HCT116 (cell line): ENCODE data around the gene FNDC7. TPM values are rescaled to one million over a fixed set of nuclear protein-coding genes. Genes with fewer than 3 reads are reported as not detected.

Experiments used
- ATAC-seq: fragments of 200-7000 bp; cut with Tn5 transposase; 2 replicates; pipeline ENCODE4 v1.9.1; 2020; ENCODE audit warnings: mild to moderate bottlenecking, moderate library complexity
- BruUV-seq: library from RNA; stranded (reverse); fragments of 400-500 nt; replicated peaks from 2 replicates; lab custom pipeline; 2021; lab: Mats Ljungman, UMichigan
- CTCF ChIA-PET: fragments of 300-600 bp; sonication (Branson Sonifier 250); formaldehyde crosslinking; loops from one replicate; lab custom pipeline; 2021; ENCODE audit warnings: antibody characterized with exemption; lab: Charles Lee
- POLR2A ChIA-PET: fragments of 300-600, 350-600 bp; sonication (Branson Sonifier 250); formaldehyde crosslinking; loops from one replicate; lab custom pipeline; 2021; ENCODE audit warnings: antibody characterized with exemption; lab: Charles Lee
- RAD21 ChIA-PET, 2 experiments: fragments of 300-600 bp; sonication (Branson Sonifier 250); formaldehyde crosslinking; loops; one replicate each; lab custom pipeline; 2023; ENCODE audit warnings: low total read pairs in 2 of 2; ENCODE audit not compliant: uncharacterized antibody in 2 of 2, unreplicated experiment in 2 of 2, low non-redundant PET in 1 of 2; lab: Charles Lee
- DNase-seq: peaks from one replicate; pipeline ENCODE4 v3.0.0-alpha.2; 2010; ENCODE audit warnings: low read depth, low spot score
- H2AFZ ChIP-seq: fragments of 200-600 bp; shearing (Covaris generic), sonication (generic); 2 replicates; pipeline ENCODE4 v1.6.1; 2017; ENCODE audit warnings: low read depth, mixed run types, mixed read lengths, antibody characterized with exemption, low read length; ENCODE audit not compliant: poor library complexity, severe bottlenecking
- H3K27ac ChIP-seq: 2 replicates; pipeline ENCODE4 v1.5.1; 2012; ENCODE audit warnings: low read depth, low read length
- H3K27me3 ChIP-seq: fragments of 200-600 bp; sonication (generic); 2 replicates; pipeline ENCODE4 v1.6.1; 2016; ENCODE audit warnings: mixed run types, low read length, mixed read lengths; ENCODE audit not compliant: insufficient read depth
- H3K36me3 ChIP-seq, 2 experiments: fragments of 200-500 bp in 1 of 2; fragments of 200-600 bp in 1 of 2; sonication (Bioruptor generic) in 1 of 2; sonication (generic) in 1 of 2; 2 replicates each; pipeline versions ENCODE4 v1.5.1 to v1.6.1; 2014 to 2016; ENCODE audit warnings: low read length in 2 of 2, inconsistent platforms in 1 of 2, mixed read lengths in 1 of 2, mixed run types in 1 of 2; ENCODE audit not compliant: insufficient read depth in 2 of 2, control insufficient read depth in 1 of 2
- H3K4me1 ChIP-seq, 2 experiments: fragments of 200-600 bp in 1 of 2; sonication (generic) in 1 of 2; 2 replicates each; pipeline versions ENCODE4 v1.5.1 to v1.6.1; 2012 to 2017; ENCODE audit warnings: low read length in 2 of 2, inconsistent platforms in 1 of 2, mild to moderate bottlenecking in 1 of 2, mixed read lengths in 1 of 2, mixed run types in 1 of 2, moderate library complexity in 1 of 2; ENCODE audit not compliant: insufficient read depth in 2 of 2, control insufficient read depth in 1 of 2
- H3K4me2 ChIP-seq: fragments of 200-600 bp; sonication (generic); 2 replicates; pipeline ENCODE4 v1.6.1; 2017; ENCODE audit warnings: mixed run types, low read length, mixed read lengths
- H3K4me3 ChIP-seq, 2 experiments: fragments of 200-600 bp in 1 of 2; sonication (generic) in 1 of 2; replicated peaks in 1 of 2; 2 replicates each; pipeline ENCODE4 v1.5.1; 2011 to 2016; ENCODE audit warnings: low read length in 2 of 2, control low read depth in 1 of 2, low read depth in 1 of 2, mild to moderate bottlenecking in 1 of 2, mixed read lengths in 1 of 2, mixed run types in 1 of 2
- H3K79me2 ChIP-seq: fragments of 200-600 bp; sonication (generic); 2 replicates; pipeline ENCODE4 v1.6.1; 2017; ENCODE audit warnings: mild to moderate bottlenecking, mixed run types, low read length, moderate library complexity, mixed read lengths; ENCODE audit not compliant: insufficient read depth
- H3K9ac ChIP-seq: fragments of 200-600 bp; sonication (generic); 2 replicates; pipeline ENCODE4 v1.6.1; 2016; ENCODE audit warnings: low read length, mixed read lengths
- H3K9me2 ChIP-seq: fragments of 200-600 bp; sonication (generic), shearing (Covaris generic); 2 replicates; pipeline ENCODE4 v1.6.1; 2017; ENCODE audit warnings: mixed run types, mild to moderate bottlenecking, moderate library complexity; ENCODE audit not compliant: insufficient read depth
- H3K9me3 ChIP-seq, 2 experiments: fragments of 200-500 bp in 1 of 2; fragments of 200-600 bp in 1 of 2; sonication (Bioruptor generic) in 1 of 2; sonication (generic) in 1 of 2; 2 replicates each; pipeline ENCODE4 v1.6.1; 2014 to 2017; ENCODE audit warnings: low read length in 2 of 2, mixed read lengths in 2 of 2, inconsistent platforms in 1 of 2, low read depth in 1 of 2, mild to moderate bottlenecking in 1 of 2, mixed run types in 1 of 2, moderate library complexity in 1 of 2; ENCODE audit not compliant: control insufficient read depth in 1 of 2, insufficient read depth in 1 of 2
- H4K20me1 ChIP-seq: fragments of 200-600 bp; sonication (generic), shearing (Covaris generic); 2 replicates; pipeline ENCODE4 v1.6.1; 2017; ENCODE audit warnings: mixed run types, mild to moderate bottlenecking, moderate library complexity; ENCODE audit not compliant: insufficient read depth
- CEBPB ChIP-seq: IDR thresholded peaks from 2 replicates; pipeline ENCODE4 v1.6.1; 2012; ENCODE audit warnings: low read depth
- EGR1 ChIP-seq: IDR thresholded peaks from 2 replicates; pipeline ENCODE4 v1.6.1; 2012; ENCODE audit warnings: low read depth
- EZH2 ChIP-seq: fragments of 200-600 bp; sonication (generic); IDR thresholded peaks from 2 replicates; pipeline ENCODE4 v1.6.1; 2017; ENCODE audit warnings: antibody characterized with exemption, mixed run types
- JUND ChIP-seq: IDR thresholded peaks from 2 replicates; pipeline ENCODE4 v1.6.1; 2012
- SP1 ChIP-seq: IDR thresholded peaks from 2 replicates; pipeline ENCODE4 v1.6.1; 2012; ENCODE audit warnings: low read depth
- SRF ChIP-seq: IDR thresholded peaks from 2 replicates; pipeline ENCODE4 v1.6.1; 2012; ENCODE audit warnings: low read depth
- intact Hi-C: fragments of 100-400 bp; cut with micrococcal nuclease; formaldehyde crosslinking; loops from 2 replicates; pipeline ENCODE4 v1.10.0; 2022
- total RNA-seq: library from RNA; stranded (reverse); gene quantifications from one replicate; pipeline ENCODE4 v1.2.1, GENCODE V29; 2021; ENCODE audit not compliant: unreplicated experiment
- TF ChIP-seq, protein P1 (sequence below): IDR thresholded peaks from 2 replicates; pipeline ENCODE4 v1.6.1; 2012; ENCODE audit warnings: low read depth
- TF ChIP-seq, protein P2 (sequence below): IDR thresholded peaks from 2 replicates; pipeline ENCODE4 v1.6.1; 2012
- TF ChIP-seq, protein P3 (sequence below), 3 experiments: fragments of 200-600 bp in 1 of 3; sonication (generic) in 1 of 3; IDR thresholded peaks in 2 of 3; conservative IDR thresholded peaks in 1 of 3; 2 replicates each; pipeline ENCODE4 v1.5.1; 2012 to 2017; ENCODE audit warnings: low read depth in 2 of 3, low read length in 2 of 3, antibody characterized with exemption in 1 of 3, borderline replicate concordance in 1 of 3, control low read depth in 1 of 3, mild to moderate bottlenecking in 1 of 3, mixed read lengths in 1 of 3, mixed run types in 1 of 3, moderate library complexity in 1 of 3; ENCODE audit not compliant: insufficient read depth in 1 of 3

The FNDC7 gene
- total RNA-seq, 1 experiment from 2014 or later = 0.10 TPM

DNA sequence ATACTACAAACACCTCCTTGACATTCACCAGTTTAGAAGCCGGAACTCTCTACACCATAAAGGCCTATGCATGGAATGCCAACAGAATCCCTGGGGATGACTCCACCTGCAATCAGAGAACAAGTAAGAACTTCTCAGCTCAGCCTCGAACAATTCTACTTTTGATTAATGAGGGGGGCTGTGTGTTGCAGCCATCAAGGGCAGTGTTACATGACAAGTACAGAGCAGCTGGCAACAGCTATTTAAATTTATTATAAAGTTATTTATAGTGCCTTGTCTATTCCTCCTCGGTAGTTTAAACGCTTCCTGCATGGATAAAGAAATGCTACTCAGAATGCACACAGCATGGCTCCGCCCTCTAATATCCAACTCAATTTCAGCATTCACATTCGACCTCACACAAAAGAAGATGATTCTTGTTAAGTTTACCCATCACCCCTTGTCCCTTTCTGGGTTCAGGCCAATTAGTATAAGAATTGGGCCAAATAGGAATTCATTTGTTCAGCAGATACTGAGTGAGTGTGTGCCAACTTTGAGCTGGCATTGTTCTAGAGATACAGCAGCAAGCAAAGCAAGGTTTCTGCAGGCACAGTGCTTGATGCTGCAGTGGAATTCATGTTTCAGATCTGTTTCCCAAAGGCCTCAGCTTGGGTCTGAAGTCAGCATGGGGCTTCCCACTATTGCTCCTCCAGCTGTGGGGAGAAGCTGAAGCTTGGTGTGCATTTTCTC lies 6.4 kb downstream of the FNDC7 start:
- peak overlapping the region; percentile 75 for H3K4me2 ChIP-seq
- no peak overlapping the region for H3K4me3 ChIP-seq
- no peaks in the 10 kb centered on the region for H3K9me2 ChIP-seq
- ChIA-PET CTCF (interaction anchor here (1.5 kb wide), 1 partner anchor 9 kb away, joined by 3 read pairs; no protein-coding TSS in a partner anchor), RAD21 (interaction anchor here in 1 of 2 experiments (0.6 to 0.8 kb wide), 2 partner anchors 28 to 86 kb away, joined by 3 to 4 read pairs; partner anchors contain the start of gene STXBP3), POLR2A (no interaction called here)
- TF ChIP-seq JUND = no peak
- TF ChIP-seq EGR1 = no peak
- TF ChIP-seq, protein P1, sequence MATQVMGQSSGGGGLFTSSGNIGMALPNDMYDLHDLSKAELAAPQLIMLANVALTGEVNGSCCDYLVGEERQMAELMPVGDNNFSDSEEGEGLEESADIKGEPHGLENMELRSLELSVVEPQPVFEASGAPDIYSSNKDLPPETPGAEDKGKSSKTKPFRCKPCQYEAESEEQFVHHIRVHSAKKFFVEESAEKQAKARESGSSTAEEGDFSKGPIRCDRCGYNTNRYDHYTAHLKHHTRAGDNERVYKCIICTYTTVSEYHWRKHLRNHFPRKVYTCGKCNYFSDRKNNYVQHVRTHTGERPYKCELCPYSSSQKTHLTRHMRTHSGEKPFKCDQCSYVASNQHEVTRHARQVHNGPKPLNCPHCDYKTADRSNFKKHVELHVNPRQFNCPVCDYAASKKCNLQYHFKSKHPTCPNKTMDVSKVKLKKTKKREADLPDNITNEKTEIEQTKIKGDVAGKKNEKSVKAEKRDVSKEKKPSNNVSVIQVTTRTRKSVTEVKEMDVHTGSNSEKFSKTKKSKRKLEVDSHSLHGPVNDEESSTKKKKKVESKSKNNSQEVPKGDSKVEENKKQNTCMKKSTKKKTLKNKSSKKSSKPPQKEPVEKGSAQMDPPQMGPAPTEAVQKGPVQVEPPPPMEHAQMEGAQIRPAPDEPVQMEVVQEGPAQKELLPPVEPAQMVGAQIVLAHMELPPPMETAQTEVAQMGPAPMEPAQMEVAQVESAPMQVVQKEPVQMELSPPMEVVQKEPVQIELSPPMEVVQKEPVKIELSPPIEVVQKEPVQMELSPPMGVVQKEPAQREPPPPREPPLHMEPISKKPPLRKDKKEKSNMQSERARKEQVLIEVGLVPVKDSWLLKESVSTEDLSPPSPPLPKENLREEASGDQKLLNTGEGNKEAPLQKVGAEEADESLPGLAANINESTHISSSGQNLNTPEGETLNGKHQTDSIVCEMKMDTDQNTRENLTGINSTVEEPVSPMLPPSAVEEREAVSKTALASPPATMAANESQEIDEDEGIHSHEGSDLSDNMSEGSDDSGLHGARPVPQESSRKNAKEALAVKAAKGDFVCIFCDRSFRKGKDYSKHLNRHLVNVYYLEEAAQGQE = no peak
- no peak for TF ChIP-seq CEBPB
- TF ChIP-seq, protein P2, sequence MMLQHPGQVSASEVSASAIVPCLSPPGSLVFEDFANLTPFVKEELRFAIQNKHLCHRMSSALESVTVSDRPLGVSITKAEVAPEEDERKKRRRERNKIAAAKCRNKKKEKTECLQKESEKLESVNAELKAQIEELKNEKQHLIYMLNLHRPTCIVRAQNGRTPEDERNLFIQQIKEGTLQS = no peak
- no peak for TF ChIP-seq EZH2
- no peak for TF ChIP-seq SRF
- TF ChIP-seq SP1 = no peak
- TF ChIP-seq, protein P3, sequence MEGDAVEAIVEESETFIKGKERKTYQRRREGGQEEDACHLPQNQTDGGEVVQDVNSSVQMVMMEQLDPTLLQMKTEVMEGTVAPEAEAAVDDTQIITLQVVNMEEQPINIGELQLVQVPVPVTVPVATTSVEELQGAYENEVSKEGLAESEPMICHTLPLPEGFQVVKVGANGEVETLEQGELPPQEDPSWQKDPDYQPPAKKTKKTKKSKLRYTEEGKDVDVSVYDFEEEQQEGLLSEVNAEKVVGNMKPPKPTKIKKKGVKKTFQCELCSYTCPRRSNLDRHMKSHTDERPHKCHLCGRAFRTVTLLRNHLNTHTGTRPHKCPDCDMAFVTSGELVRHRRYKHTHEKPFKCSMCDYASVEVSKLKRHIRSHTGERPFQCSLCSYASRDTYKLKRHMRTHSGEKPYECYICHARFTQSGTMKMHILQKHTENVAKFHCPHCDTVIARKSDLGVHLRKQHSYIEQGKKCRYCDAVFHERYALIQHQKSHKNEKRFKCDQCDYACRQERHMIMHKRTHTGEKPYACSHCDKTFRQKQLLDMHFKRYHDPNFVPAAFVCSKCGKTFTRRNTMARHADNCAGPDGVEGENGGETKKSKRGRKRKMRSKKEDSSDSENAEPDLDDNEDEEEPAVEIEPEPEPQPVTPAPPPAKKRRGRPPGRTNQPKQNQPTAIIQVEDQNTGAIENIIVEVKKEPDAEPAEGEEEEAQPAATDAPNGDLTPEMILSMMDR (IDR thresholded peaks at IDR 0.05 in 2 of 3, conservative IDR thresholded peaks at IDR 0.05 in 1 of 3; ENCODE audit: borderline replicate concordance in 1 of 3, insufficient read depth in 1 of 3, low read depth in 2 of 3, low read length in 2 of 3) = no peak
- no peak overlapping the region for H3K9ac ChIP-seq
- no peaks in the 10 kb centered on the region for H3K27me3 ChIP-seq
- no peaks in the 10 kb centered on the region for H4K20me1 ChIP-seq
- peak; percentile 10; the same call in 1 of the 2 replicates for ATAC-seq
- no peaks in the 10 kb centered on the region for H3K36me3 ChIP-seq
- no peaks in the 10 kb centered on the region for H3K9me3 ChIP-seq
- no peak for DNase-seq
- no TSS peak for BruUV-seq
- H3K4me1 ChIP-seq = peaks cover 5 to 24% of the 10 kb centered on the region in 2 experiments
- no peak overlapping the region for H3K27ac ChIP-seq
- no peaks in the 10 kb centered on the region for H3K79me2 ChIP-seq
- intact Hi-C loops = no loop called here
- peak overlapping the region; percentile 49 for H2AFZ ChIP-seq
